ENCODE measurements around the gene RAPGEF1. TPM values are rescaled to one million over a fixed set of nuclear protein-coding genes. Genes with fewer than 3 reads are reported as not detected.
"Not testable (repeated sequence)": the region's sequence is repeated elsewhere in the genome, so short reads cannot be mapped to it uniquely, and the experiment has no call there.

The RAPGEF1 gene
- total and polyA plus RNA-seq, 2 donors: 18.9 to 38.3 TPM

DNA sequence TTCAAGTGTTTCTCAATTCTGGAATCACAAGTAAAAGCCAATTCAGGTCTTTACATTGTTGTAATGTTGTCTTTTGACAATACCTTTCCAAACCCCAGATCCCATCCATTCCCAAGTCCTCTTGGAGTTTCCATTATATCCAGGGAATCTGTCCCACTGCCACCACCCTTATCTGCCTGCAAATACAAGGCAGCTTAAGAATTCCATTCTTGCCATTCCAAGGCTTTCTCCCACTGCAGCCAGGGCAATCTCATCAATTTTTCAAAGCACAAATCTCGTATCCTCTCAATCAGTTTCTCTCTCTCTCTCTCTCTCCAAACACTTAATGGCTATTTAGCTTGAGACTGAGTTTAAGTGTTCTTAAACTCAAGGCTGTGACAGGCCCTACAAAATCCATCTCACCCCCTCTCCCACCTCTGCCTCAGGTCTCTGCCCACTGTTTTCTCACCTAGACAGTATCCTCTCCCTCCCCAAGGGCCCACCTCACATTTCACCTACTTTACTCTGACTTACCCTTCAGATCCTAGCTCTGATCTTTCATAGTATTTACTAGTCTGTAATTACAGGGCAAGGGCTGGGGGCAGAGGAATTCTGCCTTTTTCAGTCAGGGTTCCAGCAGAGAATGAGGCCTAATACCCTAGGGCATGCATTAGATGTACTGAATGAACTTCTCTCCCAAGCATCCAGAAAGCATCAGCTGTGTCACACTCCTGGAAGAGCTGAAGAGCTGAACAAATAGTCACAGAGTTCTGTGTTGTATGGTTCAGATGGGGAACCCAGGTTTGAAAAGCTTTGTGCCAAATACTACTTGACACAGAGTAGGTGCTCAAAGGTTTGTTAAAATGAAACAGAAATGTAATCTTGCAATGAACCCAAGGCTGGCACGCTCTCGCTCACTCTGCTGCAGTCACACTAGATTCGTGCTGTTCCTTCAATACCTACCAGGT lies 46.0 kb downstream of the RAPGEF1 start:
- H3K27ac ChIP-seq (ENCODE audit: low read depth): no peak overlapping the region
- WGBS: 80% methylated on average over 4 of the region's 4 CpGs

DNA sequence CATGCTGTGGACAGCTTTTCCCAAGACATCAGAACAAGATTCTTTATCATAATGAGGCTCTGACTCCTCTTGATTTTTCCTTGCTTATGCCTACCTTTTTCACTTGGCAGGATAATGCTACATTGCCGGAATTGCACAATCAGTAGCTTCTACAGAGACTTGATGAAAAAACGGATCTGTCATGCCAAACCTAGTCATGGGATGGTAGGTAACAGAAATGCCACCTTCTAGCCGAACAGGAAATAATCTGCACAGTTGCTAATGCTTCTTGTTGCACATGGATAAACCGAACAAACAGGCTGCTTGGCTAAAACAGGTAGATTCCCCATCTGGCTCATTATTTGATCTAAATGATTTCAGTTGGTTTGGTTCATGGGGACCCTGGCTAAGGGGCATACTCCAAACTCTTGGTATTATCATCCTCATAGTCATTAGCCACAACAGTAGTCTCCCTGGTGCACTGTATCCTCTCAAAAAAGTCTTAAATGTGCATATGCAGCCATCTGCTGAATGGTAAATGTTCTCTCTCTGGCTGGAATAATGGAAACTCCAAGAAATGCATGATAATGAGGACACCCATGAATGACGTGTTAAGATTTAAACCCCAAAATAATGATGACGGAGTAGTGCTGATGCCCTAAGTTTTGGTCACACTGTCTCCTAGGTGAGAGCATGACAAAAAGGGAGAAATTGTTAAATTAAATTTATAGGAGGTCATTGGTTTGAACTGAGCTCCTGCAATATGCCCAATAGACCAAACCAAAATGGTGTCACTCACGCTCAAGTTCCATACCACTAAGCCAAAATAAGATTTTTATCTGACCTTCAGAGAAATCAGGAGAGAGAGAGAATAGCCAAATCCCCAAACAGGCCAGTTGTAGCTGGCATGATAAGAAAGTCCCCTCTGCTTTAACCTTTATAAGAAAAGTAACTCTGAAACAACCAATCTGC lies 47.0 kb downstream of the RAPGEF1 start:
- no peak for DNase-seq (ENCODE audit: extremely low spot score)
- WGBS: 92% methylated on average over 7 of the region's 7 CpGs
- Histone ChIP-seq H3K36me3 (ENCODE audit: insufficient read depth) (no peaks in the 10 kb centered on the region), H3K27ac (ENCODE audit: low read depth) (no peak overlapping the region), H3K4me3 (ENCODE audit: low read depth, low read length) (no peak overlapping the region), H3K4me1 (ENCODE audit: insufficient read depth) (no peaks in the 10 kb centered on the region)

More for the DNA sequence above, 46.0 kb downstream of the RAPGEF1 start:
- no peak for DNase-seq (ENCODE audit: extremely low spot score)
- Histone ChIP-seq H3K36me3 (ENCODE audit: insufficient read depth) (no peaks in the 10 kb centered on the region), H3K4me1 (ENCODE audit: insufficient read depth) (no peaks in the 10 kb centered on the region), H3K4me3 (ENCODE audit: low read depth, low read length) (no peak overlapping the region)

DNA sequence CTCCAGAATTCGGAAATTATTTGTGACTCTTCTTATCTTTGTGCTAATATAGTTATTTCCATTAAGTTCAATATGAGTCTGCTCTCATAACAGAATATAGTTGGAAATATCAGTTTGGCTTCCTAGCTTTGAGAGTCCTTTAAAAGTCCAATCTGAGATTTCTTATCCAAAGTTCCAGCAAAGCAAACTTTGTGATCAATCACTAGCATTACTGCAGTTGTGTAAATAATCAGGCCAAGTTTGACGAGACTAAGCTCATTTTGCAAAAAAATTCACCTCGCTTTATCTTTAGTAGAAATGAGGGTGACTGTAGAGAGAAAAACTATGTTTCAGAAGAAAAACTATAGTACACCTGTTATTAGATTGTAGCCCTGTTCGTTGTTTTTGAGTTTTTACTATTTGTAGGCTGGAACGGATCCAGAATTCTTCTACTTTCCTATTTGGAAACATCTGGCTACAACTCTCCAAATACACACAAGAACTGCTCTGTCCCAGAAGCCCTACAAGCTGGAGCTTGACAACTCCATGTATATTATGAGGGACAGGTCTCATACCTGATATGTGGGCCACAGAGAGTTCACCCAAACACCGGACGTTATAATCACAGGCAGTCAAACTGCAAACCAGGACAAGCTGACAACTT lies 47.8 kb downstream of the RAPGEF1 start:
- Histone ChIP-seq H3K36me3 (ENCODE audit: insufficient read depth) (no peaks in the 10 kb centered on the region), H3K27ac (ENCODE audit: low read depth) (no peak overlapping the region), H3K4me1 (ENCODE audit: insufficient read depth) (no peaks in the 10 kb centered on the region), H3K4me3 (ENCODE audit: low read depth, low read length) (no peak overlapping the region)
- 66% methylated on average over 7 of the region's 7 CpGs for WGBS
- DNase-seq (ENCODE audit: extremely low spot score): no peak

DNA sequence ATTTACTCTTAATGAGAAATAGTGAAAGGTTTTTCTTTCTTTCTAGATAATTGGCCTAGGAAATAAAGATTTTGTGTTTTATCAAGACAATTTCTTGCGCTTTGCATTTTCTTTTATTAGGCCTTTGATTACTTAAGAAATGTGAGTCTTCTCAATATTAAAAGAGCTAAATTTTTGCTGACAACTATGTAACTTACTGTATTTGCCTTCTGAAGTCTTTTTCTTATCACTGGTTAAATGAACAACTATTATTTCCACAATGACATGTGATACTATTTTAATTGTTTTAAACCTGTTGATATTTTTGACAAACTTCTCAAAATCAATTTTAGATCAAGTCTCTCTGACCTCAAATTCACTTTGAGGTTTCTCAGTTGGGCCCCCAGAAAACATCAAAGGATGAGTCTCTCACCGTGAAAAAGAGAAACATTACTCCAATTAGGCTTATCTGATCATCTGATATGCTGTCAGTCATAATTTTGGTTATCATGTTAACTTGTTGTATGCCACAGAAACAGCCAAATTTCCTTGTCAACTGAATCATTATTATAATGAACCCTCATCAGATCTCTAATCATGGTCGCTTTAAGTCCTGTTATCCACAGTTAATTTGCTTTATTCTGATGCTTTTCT lies 48.8 kb downstream of the RAPGEF1 start:
- 83% methylated on average over 3 of the region's 3 CpGs for WGBS
- no peak for DNase-seq (ENCODE audit: extremely low spot score)
- Histone ChIP-seq H3K4me1 (ENCODE audit: insufficient read depth) (no peaks in the 10 kb centered on the region), H3K27ac (ENCODE audit: low read depth) (no peak overlapping the region), H3K4me3 (ENCODE audit: low read depth, low read length) (no peak overlapping the region), H3K36me3 (ENCODE audit: insufficient read depth) (no peaks in the 10 kb centered on the region)

DNA sequence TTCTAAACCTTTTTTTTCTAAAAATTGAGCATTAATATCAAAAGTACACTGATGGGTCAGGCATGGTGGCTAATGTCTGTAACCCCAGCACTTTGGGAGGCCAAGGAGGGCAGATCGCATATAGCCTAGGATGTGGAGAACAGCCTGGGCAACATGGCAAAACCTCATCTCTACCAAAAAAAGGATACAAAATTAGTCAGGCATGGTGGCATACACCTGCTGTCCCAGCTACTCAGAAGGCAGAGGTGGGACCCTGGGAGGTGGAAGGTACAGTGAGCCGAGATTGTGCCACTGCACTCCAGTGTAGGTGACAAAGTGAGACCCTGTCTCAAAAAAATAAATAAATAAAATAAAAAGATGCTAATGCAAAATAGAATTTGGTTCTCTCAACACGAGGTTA lies 49.4 kb downstream of the RAPGEF1 start:
- H3K4me1 ChIP-seq (ENCODE audit: insufficient read depth): no peaks in the 10 kb centered on the region
- WGBS: 94% methylated on average over 3 of the region's 3 CpGs
- DNase-seq (ENCODE audit: extremely low spot score): no peak
- H3K27ac ChIP-seq (ENCODE audit: low read depth): no peak overlapping the region
- H3K36me3 ChIP-seq (ENCODE audit: insufficient read depth): no peaks in the 10 kb centered on the region
- no peak overlapping the region for H3K4me3 ChIP-seq (ENCODE audit: low read depth, low read length)

DNA sequence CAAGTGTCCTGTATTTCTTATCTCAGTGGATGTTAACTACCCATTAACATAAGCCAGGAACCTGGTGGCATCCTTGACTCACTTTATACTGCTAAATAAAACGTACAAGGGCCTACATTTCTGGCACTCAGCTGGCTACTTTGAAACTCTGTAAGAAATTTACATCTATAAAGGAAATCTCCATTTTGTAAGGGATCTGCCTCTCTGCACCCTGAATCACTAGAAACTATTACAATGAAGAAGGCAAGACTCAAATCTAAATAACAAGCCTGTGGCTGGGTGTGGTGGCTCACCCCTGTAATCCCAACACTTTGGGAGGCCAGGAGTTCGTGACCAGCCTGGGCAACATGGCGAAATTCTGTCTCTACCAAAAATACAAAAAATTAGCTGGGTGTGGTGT lies 51.5 kb downstream of the RAPGEF1 start:
- no peak overlapping the region for H3K4me3 ChIP-seq (ENCODE audit: low read depth, low read length)
- WGBS: 90% methylated on average over 3 of the region's 3 CpGs
- DNase-seq (ENCODE audit: extremely low spot score): no peak
- H3K36me3 ChIP-seq (ENCODE audit: insufficient read depth): no peaks in the 10 kb centered on the region
- no peaks in the 10 kb centered on the region for H3K4me1 ChIP-seq (ENCODE audit: insufficient read depth)
- no peak overlapping the region for H3K27ac ChIP-seq (ENCODE audit: low read depth)

DNA sequence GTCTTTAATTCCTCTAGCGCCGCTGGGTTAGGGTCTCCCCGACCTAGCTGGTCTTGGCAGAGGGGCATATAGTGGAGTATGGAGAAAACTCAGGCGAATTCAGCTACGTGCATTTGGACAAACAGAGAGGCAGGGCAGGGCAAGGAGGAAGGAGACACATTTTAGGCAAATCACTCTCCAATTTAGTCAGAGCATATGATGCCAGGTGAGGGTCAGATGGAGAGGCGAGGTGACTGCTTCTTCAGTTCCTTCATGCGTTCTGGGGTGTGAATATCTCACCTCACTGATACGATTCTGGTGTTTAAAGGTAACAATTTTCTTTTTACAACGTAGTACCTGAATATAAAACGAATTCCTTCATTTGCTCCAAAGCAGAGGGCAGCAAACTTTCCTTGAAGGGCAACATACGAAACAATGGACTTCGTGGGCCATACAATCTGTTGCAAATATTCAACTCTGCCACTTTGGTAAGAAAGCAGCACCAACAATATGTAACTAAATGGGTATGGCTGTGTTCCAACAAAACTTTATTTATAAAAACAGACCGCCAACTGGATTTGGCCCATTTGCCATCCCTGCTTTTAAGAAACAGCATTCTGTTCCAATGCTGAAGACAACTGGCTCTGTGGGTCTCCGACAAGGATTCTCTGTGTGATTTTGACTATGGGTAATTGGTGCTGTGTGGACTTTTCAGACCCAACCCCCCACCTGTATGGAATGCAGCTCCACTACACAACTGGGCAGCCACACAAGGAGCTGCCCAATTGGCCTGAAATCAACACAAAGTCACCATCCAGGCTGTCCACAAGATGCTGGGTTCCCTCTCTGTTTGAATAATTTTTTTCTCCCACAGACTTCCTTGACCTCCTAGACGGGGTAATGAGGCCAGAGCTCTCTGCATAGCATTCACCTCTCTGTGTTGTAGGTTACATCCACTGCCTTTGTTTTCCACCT lies 53.8 kb downstream of the RAPGEF1 start:
- Histone ChIP-seq H3K27ac (ENCODE audit: low read depth) (no peak overlapping the region), H3K4me3 (ENCODE audit: low read depth, low read length) (no peak overlapping the region), H3K4me1 (ENCODE audit: insufficient read depth) (no peaks in the 10 kb centered on the region), H3K36me3 (ENCODE audit: insufficient read depth) (no peaks in the 10 kb centered on the region)
- no peak for DNase-seq (ENCODE audit: extremely low spot score)
- WGBS: 97% methylated on average over 15 of the region's 15 CpGs

DNA sequence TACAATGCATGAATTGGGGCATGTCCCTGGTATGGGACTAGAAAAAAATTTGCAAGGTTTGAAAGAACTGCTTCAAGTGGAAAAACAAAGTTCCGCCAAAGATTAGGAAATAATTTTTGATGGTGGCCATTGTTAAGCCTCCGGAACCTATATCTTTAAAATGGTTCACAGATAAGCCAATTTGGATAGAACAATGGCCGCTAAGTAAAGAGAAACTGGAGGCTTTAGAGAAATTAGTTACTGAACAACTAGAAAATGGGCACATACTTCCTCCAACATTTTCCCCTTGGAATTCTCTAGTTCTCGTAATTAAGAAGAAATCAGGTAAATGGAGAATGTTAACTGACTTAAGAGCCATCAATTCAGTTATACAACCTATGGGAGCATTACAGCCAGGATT lies 56.8 kb downstream of the RAPGEF1 start:
- H3K36me3 ChIP-seq (ENCODE audit: insufficient read depth); H3K27ac ChIP-seq (ENCODE audit: low read depth); H3K4me1 ChIP-seq (ENCODE audit: insufficient read depth); H3K4me3 ChIP-seq (ENCODE audit: low read depth, low read length); DNase-seq (ENCODE audit: extremely low spot score): not testable (repeated sequence)
- WGBS: 94% methylated on average over 4 of the region's 4 CpGs

DNA sequence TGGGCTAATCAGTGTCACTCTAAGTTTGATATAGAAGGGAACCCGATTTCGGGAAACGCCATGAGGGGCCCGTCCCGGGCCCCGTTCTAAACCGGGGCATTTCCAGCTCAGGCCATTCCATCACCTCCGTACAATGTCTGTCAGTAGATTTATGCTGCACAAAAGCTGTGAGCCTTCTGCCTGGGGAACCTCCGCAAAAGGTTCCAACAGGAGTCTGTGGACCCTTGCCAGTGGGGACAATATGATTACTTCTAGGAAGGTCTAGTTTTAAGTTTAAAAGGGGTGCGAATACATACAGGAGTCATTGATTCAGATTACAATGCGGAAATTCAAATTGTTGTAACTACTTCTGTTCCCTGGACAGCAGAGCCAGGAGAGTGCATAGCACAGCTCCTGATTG lies 57.6 kb downstream of the RAPGEF1 start:
- peaks cover 3% of the 10 kb centered on the region for H3K4me1 ChIP-seq (ENCODE audit: insufficient read depth)
- no peak overlapping the region for H3K27ac ChIP-seq (ENCODE audit: low read depth)
- 63% methylated on average over 11 of the region's 11 CpGs for WGBS
- H3K36me3 ChIP-seq (ENCODE audit: insufficient read depth): no peaks in the 10 kb centered on the region
- H3K4me3 ChIP-seq (ENCODE audit: low read depth, low read length): no peak overlapping the region
- DNase-seq (ENCODE audit: extremely low spot score): no peak

DNA sequence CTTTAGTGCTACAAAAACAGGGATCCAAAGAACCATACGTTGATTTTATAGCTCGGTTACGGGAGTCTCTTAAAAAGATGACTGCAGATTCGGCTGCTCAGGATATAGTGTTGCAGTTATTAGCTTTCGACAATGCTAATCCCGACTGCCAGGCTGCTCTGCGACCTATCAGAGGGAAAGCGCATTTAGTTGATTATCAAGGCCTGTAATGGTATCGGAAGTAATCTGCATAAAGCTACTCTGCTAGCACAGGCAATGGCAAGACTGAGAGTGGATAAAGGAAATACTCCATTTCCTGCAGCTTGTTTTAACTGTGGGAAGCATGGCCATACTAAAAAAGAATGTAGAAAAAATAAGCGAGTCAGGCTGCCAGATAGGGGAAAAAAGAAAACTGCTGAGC lies 58.0 kb downstream of the RAPGEF1 start:
- 73% methylated on average over 10 of the region's 10 CpGs for WGBS
- H3K27ac ChIP-seq (ENCODE audit: low read depth); DNase-seq (ENCODE audit: extremely low spot score); H3K4me1 ChIP-seq (ENCODE audit: insufficient read depth); H3K4me3 ChIP-seq (ENCODE audit: low read depth, low read length); H3K36me3 ChIP-seq (ENCODE audit: insufficient read depth): not testable (repeated sequence)

DNA sequence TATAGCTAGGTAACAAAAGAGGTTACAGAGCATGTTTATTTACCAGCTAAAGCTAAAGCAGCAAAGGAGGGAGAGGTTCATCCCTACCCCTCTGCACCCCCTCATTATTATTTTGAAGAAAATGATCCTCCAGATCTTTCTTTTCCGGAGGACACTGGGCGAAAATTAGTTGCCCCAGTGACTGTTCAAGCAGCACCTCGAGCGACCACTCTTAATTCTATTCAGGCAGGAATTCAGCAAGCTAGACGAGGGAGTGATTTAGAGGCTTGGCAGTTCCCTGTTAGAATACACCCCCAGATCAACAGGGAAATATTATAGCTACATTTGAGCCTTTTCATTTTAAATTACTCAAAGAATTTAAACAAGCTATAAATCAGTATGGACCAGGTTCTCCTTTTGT lies 58.8 kb downstream of the RAPGEF1 start:
- not testable (repeated sequence) for H3K4me1 ChIP-seq (ENCODE audit: insufficient read depth); DNase-seq (ENCODE audit: extremely low spot score); H3K36me3 ChIP-seq (ENCODE audit: insufficient read depth); H3K4me3 ChIP-seq (ENCODE audit: low read depth, low read length); H3K27ac ChIP-seq (ENCODE audit: low read depth)
- 91% methylated on average over 5 of the region's 5 CpGs for WGBS

DNA sequence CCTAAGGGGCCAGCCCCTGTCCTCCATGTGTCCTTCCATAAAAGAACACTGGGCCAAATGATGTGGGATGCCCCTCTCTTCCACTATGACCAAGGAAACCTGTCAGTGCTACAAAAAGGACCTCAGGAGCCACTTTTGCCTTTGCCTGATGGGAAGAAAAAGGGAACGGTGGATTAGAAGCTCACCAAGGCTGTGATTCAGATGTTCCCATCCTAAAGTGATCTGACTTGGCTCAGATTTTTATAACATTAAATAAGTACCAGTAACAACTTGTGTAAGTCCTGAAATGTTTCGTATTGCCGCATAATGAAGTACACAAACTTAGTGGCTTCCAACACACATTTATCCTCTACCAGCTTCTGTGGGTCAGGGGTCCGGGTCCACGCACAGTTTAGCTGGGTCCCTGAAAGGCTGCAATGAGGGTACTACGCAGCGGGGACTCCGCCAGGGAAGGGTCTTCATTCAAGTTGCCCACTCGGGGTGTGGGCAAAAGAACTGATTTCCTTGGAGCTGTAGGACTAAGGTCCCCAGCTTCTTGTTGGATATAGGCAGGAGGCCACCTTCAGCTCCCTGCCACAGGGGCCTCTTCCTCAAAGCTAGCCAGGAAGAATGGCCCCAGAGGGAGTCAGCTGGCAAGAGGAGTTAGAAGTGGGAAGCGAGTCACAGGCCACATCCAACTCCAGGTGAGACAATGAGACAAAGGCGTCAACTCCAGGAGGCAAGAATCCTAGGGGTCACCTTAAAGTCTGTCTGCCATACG lies 60.4 kb downstream of the RAPGEF1 start:
- 93% methylated on average over 12 of the region's 12 CpGs for WGBS
- no peak overlapping the region for H3K4me3 ChIP-seq (ENCODE audit: low read depth, low read length)
- H3K27ac ChIP-seq (ENCODE audit: low read depth): peak overlapping the region; percentile 48
- peaks cover 3% of the 10 kb centered on the region for H3K4me1 ChIP-seq (ENCODE audit: insufficient read depth)
- H3K36me3 ChIP-seq (ENCODE audit: insufficient read depth): no peaks in the 10 kb centered on the region
- no peak for DNase-seq (ENCODE audit: extremely low spot score)

All from urinary bladder (tissue), 4 donors.